Activated B cell treated with CpG ODN at 0.5 μM for 24 hours (primary cell): Measurements from ENCODE around the gene SSR4. TPM values are rescaled to one million over a fixed set of nuclear protein-coding genes. Genes with fewer than 3 reads are reported as not detected.

Source experiments
- ATAC-seq: fragments of 200-7000 bp; cut with Tn5 transposase; one replicate; pipeline ENCODE4 v1.10.0; 2021; ENCODE audit warnings: low read depth, mild to moderate bottlenecking, moderate library complexity
- CTCF ChIA-PET: fragments of 350-600 bp; sonication (Branson Sonifier 250); formaldehyde crosslinking; loops from one replicate; lab custom pipeline; 2021; ENCODE audit warnings: antibody characterized with exemption; lab: Charles Lee
- POLR2A ChIA-PET: fragments of 350-600 bp; sonication (Branson Sonifier 250); formaldehyde crosslinking; loops from one replicate; lab custom pipeline; 2021; ENCODE audit warnings: antibody characterized with exemption; lab: Charles Lee
- DNase-seq: peaks from one replicate; pipeline ENCODE4 v3.0.0; 2022
- H3K27ac Mint-ChIP-seq: one replicate; pipeline ENCODE4 v1.8.0; 2020; ENCODE audit warnings: mixed read lengths
- H3K27me3 Mint-ChIP-seq: one replicate; pipeline ENCODE4 v1.8.0; 2021; ENCODE audit warnings: mixed read lengths
- H3K36me3 Mint-ChIP-seq: one replicate; pipeline ENCODE4 v1.8.0; 2021; ENCODE audit warnings: low read depth, mixed read lengths
- H3K4me1 Mint-ChIP-seq: one replicate; pipeline ENCODE4 v1.8.0; 2021; ENCODE audit warnings: mixed read lengths
- H3K4me3 Mint-ChIP-seq: one replicate; pipeline ENCODE4 v1.8.0; 2020; ENCODE audit warnings: mild to moderate bottlenecking, mixed read lengths
- H3K9me3 Mint-ChIP-seq: one replicate; pipeline ENCODE4 v1.8.0; 2020; ENCODE audit warnings: mixed read lengths
- intact Hi-C: fragments of 100-400 bp; cut with micrococcal nuclease; formaldehyde crosslinking; loops from one replicate; pipeline ENCODE4 v1.15.1; 2024
- total RNA-seq: library from RNA; stranded (reverse); gene quantifications from 2 replicates; pipeline ENCODE4 v1.2.3, GENCODE V29; 2022
- TF ChIP-seq, protein P1 (sequence below): fragments of 200-600 bp; IDR thresholded peaks from one replicate; pipeline ENCODE4 v1.8.0; 2022; ENCODE audit warnings: antibody characterized with exemption, mild to moderate bottlenecking

Gene SSR4
- total RNA-seq, 1 donor from 2014 or later: 160 TPM

DNA sequence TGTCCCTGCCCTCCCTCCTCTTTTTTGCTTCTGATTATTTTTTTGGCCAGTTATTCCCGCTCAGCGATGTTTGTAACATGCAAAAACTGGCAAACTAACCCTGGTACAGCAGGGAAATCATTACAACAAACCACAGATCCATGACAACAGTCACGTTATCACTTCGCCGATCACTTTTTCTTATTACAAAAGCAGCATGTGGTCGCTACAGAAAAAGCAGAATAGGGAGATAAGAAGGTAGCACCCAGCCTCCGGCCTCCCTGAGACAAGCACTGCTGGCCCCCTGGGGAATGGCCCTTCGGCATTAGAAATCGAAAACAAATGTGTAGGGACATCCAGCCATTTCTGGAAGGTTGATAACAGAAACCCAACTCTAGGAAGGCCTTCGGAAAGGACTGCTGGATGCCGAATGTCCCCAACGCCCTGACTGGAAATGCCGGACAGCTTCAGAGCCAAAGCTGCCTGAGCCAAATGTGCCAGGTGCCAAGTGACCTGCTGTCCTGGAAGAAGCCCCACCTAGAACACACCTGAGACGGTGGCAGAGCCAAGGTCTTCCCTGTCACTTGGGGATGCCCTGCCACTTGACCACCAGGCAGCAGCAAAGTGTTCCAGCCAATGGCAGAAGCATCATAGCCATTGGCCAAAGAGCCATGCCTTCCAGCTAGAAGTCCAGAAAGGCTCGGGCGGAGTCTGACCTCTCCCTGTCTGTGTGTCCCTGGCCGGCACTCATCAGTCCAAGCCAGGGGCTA is 3.2 kb upstream of the SSR4 start:
- intact Hi-C loops: no loop called here

DNA sequence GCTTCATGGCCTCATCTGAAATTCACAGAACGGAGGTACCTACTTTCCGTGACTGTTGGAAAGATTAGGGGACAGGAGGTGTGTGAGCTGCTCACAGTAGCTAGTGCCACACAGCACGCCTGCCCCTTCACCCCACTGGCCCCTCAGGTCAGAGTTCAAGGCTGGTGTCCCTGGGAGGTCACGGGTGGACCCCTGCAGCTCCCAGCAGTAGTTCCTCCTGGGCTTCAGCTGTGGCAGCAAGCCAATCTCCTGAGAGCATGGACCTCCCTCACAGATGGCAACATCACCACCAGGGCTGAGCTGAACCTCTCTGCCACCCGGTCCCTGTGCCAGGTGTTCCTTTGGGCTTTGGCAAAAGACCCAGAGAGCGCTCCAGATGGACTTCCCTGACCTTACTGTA is 2.1 kb upstream of the SSR4 start:
- no peak overlapping the region for H3K27ac Mint-ChIP-seq
- peaks cover 19% of the 10 kb centered on the region for H3K4me1 Mint-ChIP-seq
- H3K27me3 Mint-ChIP-seq: no peaks in the 10 kb centered on the region
- ATAC-seq: no peak
- intact Hi-C loops: no loop called here
- ChIA-PET POLR2A (interaction anchor here (0.5 to 0.6 kb wide), 2 partner anchors 34 to 308 kb away, joined by 3 to 9 read pairs; no protein-coding TSS in a partner anchor), CTCF (no interaction called here)
- TF ChIP-seq, protein P1, sequence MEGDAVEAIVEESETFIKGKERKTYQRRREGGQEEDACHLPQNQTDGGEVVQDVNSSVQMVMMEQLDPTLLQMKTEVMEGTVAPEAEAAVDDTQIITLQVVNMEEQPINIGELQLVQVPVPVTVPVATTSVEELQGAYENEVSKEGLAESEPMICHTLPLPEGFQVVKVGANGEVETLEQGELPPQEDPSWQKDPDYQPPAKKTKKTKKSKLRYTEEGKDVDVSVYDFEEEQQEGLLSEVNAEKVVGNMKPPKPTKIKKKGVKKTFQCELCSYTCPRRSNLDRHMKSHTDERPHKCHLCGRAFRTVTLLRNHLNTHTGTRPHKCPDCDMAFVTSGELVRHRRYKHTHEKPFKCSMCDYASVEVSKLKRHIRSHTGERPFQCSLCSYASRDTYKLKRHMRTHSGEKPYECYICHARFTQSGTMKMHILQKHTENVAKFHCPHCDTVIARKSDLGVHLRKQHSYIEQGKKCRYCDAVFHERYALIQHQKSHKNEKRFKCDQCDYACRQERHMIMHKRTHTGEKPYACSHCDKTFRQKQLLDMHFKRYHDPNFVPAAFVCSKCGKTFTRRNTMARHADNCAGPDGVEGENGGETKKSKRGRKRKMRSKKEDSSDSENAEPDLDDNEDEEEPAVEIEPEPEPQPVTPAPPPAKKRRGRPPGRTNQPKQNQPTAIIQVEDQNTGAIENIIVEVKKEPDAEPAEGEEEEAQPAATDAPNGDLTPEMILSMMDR: no peak
- H3K36me3 Mint-ChIP-seq: peaks cover 37% of the 10 kb centered on the region
- no peaks in the 10 kb centered on the region for H3K9me3 Mint-ChIP-seq
- no peak for DNase-seq
- H3K4me3 Mint-ChIP-seq: no peak overlapping the region

More for the DNA sequence above, 3.2 kb upstream of the SSR4 start:
- ATAC-seq: no peak
- DNase-seq: no peak
- Mint-ChIP-seq H3K27ac (no peak overlapping the region), H3K9me3 (no peaks in the 10 kb centered on the region), H3K4me1 (peaks cover 18% of the 10 kb centered on the region), H3K36me3 (peaks cover 37% of the 10 kb centered on the region), H3K27me3 (no peaks in the 10 kb centered on the region), H3K4me3 (no peak overlapping the region)
- ChIA-PET CTCF (no interaction called here), POLR2A (no interaction called here)
- TF ChIP-seq, protein P1: no peak

DNA sequence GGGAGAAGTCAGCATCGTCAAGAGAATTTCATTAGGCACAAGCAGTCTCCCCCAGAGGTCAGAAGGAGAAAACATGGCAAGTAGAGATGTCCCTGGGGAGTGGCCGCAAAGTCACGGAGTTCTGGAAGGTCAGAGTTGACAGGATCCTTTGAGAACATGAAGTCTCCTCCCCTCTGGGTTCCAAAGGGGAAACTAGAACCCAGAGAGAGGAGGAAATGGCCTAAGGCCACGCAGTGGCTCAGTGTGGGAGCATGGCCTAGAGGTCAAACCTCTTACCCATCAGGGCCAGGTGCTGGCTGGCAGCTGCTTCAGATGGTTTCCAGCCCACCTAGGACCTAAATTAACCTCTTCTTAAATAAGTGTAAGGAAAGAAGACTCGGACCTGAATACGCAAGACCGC is 1.2 kb upstream of the SSR4 start:
- CTCF ChIA-PET: no interaction called here
- Mint-ChIP-seq H3K36me3 (peaks cover 36% of the 10 kb centered on the region), H3K9me3 (no peaks in the 10 kb centered on the region), H3K27ac (peak overlapping the region; percentile 56), H3K4me1 (peaks cover 19% of the 10 kb centered on the region), H3K27me3 (no peaks in the 10 kb centered on the region), H3K4me3 (peak overlapping the region; percentile 94)
- TF ChIP-seq, protein P1: no peak
- POLR2A ChIA-PET: interaction anchor here (0.6 to 2.3 kb wide), 2 partner anchors 133 to 151 kb away, joined by 3 to 52 read pairs; partner anchors contain the start of genes ARHGAP4 and RENBP
- DNase-seq (no peak), ATAC-seq (no peak)
- intact Hi-C loops: no loop called here

DNA sequence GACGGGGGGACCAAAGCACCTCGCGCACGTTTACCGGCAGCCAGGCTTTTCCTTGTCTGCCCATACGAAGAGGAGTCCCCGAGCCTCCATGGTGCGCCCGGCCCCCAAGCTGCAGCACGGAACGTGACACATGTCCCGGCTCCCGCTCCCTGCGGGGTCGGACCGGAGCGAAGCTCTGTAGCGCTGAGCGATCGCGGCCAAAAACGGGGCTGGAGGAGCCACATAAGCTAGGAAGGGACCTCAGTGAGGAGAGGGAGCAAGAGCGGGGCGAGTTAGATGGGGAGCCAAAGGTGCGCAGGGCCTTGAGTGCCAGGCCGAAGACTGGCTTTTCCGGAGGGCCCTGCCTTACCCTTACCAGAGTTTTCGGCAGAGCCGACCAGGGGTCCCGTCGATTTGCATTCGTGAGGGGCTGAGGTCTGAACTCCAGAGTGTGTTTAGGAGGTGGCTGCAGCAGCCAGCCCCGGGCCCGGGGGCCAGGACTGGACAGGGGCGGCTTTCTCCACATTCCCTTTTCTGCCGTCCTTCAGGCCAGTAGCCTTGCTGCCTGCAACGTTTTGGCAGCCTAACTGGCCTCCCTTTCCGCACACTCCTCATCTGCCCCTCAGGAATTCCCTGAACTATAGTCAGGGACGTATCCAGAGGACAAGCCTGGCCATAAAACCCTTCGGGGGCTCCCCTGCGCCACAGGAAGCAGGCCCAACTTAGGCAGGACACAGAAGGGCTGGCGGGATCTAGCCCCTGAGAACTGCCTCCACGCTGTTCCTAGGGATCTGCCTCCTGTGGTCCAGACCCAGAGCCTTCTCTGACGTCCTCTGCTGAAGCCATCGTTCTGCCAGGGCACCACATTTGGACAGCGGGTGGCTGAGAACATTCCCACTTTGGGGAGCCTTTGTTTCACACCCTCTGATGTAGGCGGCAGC is 689 bp downstream of the SSR4 start:
- Mint-ChIP-seq H3K9me3 (no peaks in the 10 kb centered on the region), H3K27me3 (no peaks in the 10 kb centered on the region), H3K36me3 (peaks cover 33% of the 10 kb centered on the region), H3K4me1 (peaks cover 19% of the 10 kb centered on the region), H3K27ac (peak overlapping the region; percentile 92), H3K4me3 (peak overlapping the region; percentile 94)
- ChIA-PET CTCF (interaction anchor here (0.9 kb wide), 1 partner anchor 152 kb away, joined by 3 read pairs; no protein-coding TSS in a partner anchor), POLR2A (interaction anchor here (0.7 to 2.3 kb wide), 14 partner anchors 15 to 751 kb away, joined by 3 to 52 read pairs (median 4); partner anchors contain the start of genes ARHGAP4, G6PD, HCFC1 and MECP2)
- TF ChIP-seq, protein P1: no peak
- DNase-seq (no peak), ATAC-seq (peak; percentile 6)
- intact Hi-C loops: loop anchor here (1.0 kb wide), 5 partner anchors 71 to 325 kb away; partner anchors contain the start of genes ABCD1, BCAP31, HAUS7 and TMEM187
